ENCODE measurements around the gene KCTD2.

DNA sequence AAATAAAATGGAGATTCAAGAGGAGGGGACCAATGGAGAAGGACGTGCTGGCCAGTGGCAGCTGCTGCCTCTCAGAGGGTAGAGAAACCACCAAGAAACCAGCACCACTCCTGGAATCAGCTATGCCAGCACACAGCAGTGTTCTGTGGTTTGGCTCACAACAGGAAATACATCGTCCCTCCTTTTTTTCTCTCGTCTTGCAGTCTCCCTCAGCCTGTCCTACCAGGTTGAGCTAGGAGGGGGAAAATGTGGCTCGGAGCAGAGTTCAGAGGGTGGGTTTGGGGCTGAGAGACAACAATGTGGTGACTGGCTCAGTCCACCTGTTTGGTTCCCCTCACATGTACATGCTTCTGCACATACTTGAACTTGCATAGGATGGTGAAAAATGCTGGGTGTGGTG, 20.8 kb downstream of the KCTD2 start:
- TF ChIP-seq POLR2AphosphoS5 (IDR thresholded peaks at IDR 0.05; ENCODE audit: borderline replicate concordance, low read depth, low read length) = no peak
- no peak for TF ChIP-seq EZH2 (IDR thresholded peaks at IDR 0.05)
- no peak for TF ChIP-seq FOXP2 (optimal IDR thresholded peaks at IDR 0.05; ENCODE audit: control extremely low read depth, extremely low read length, insufficient read depth)

Data from SK-N-MC (cell line).